ENCODE results near the gene DCAF7. TPM values are rescaled to one million over a fixed set of nuclear protein-coding genes. Genes with fewer than 3 reads are reported as not detected.

The DCAF7 gene
- total RNA-seq, 2 experiments from 2014 or later = 135 to 139 TPM

- Mint-ChIP-seq H3K27ac (no peak overlapping the region), H3K27me3 (no peaks in the 10 kb centered on the region), H3K36me3 (ENCODE audit: low read depth) (peaks cover 57% of the 10 kb centered on the region), H3K4me1 (peaks cover 14% of the 10 kb centered on the region), H3K9me3 (no peaks in the 10 kb centered on the region), H3K4me3 (no peak overlapping the region)
- POLR2A ChIA-PET = no interaction called here
- no peak for DNase-seq
- CTCF ChIA-PET = interaction anchor here (1.9 kb wide), 1 partner anchor 12 kb away, joined by 5 read pairs; the partner anchor contains the start of gene TACO1
Observed at GRCh38 chr17:63589646-63590045, 39.4 kb downstream of the DCAF7 start.

- H3K27me3 Mint-ChIP-seq = no peaks in the 10 kb centered on the region
Observed at GRCh38 chr17:63592797-63593196, 42.5 kb downstream of the DCAF7 start.

GRCh38 chr17:63595132-63595531 lies 44.9 kb downstream of the DCAF7 start:
- no peaks in the 10 kb centered on the region for H3K27me3 Mint-ChIP-seq
- H3K4me3 Mint-ChIP-seq = no peak overlapping the region
- ChIA-PET CTCF (interaction anchor here (0.8 kb wide), 1 partner anchor 10 kb away, joined by 3 read pairs; no protein-coding TSS in a partner anchor), POLR2A (no interaction called here)
- no peaks in the 10 kb centered on the region for H3K9me3 Mint-ChIP-seq
- H3K4me1 Mint-ChIP-seq = peaks cover 24% of the 10 kb centered on the region
- no peak overlapping the region for H3K27ac Mint-ChIP-seq
- DNase-seq = no peak
- H3K36me3 Mint-ChIP-seq (ENCODE audit: low read depth) = peaks cover 24% of the 10 kb centered on the region

More at GRCh38 chr17:63592797-63593196, 42.5 kb downstream of the DCAF7 start:
- no peak overlapping the region for H3K27ac Mint-ChIP-seq
- CTCF ChIA-PET = interaction anchor here (1.2 kb wide), 1 partner anchor 21 kb away, joined by 3 read pairs; no protein-coding TSS in a partner anchor
- POLR2A ChIA-PET = no interaction called here
- no peak for DNase-seq
- no peak overlapping the region for H3K4me3 Mint-ChIP-seq
- H3K36me3 Mint-ChIP-seq (ENCODE audit: low read depth) = peaks cover 42% of the 10 kb centered on the region
- H3K9me3 Mint-ChIP-seq = no peaks in the 10 kb centered on the region
- peaks cover 11% of the 10 kb centered on the region for H3K4me1 Mint-ChIP-seq

GRCh38 chr17:63596856-63597586 lies 46.7 kb downstream of the DCAF7 start:
- no peak for DNase-seq
- H3K27ac Mint-ChIP-seq = peak overlapping the region; percentile 34
- POLR2A ChIA-PET = interaction anchor here (0.6 to 0.7 kb wide), 2 partner anchors 12 to 16 kb away, joined by 3 read pairs; no protein-coding TSS in a partner anchor
- H3K27me3 Mint-ChIP-seq = no peaks in the 10 kb centered on the region
- H3K9me3 Mint-ChIP-seq = no peaks in the 10 kb centered on the region
- H3K4me3 Mint-ChIP-seq = no peak overlapping the region
- H3K4me1 Mint-ChIP-seq = peaks cover 36% of the 10 kb centered on the region
- peaks cover 13% of the 10 kb centered on the region for H3K36me3 Mint-ChIP-seq (ENCODE audit: low read depth)
- CTCF ChIA-PET = interaction anchor here (1.4 to 2.0 kb wide), 2 partner anchors 15 to 25 kb away, joined by 6 to 8 read pairs; partner anchors contain the start of gene MAP3K3

- Mint-ChIP-seq H3K9me3 (no peaks in the 10 kb centered on the region), H3K4me1 (peaks cover 37% of the 10 kb centered on the region), H3K4me3 (no peak overlapping the region), H3K36me3 (ENCODE audit: low read depth) (peaks cover 11% of the 10 kb centered on the region), H3K27me3 (no peaks in the 10 kb centered on the region), H3K27ac (peak overlapping the region; percentile 48)
- DNase-seq = no peak
- ChIA-PET POLR2A (no interaction called here), CTCF (interaction anchor here (0.7 kb wide), 1 partner anchor 22 kb away, joined by 3 read pairs; no protein-coding TSS in a partner anchor)
Observed at GRCh38 chr17:63598281-63598680, 48.0 kb downstream of the DCAF7 start.

- CTCF ChIA-PET = interaction anchor here (0.9 to 1.7 kb wide), 4 partner anchors 10 to 166 kb away, joined by 3 to 9 read pairs (median 5); no protein-coding TSS in a partner anchor
- peaks cover 45% of the 10 kb centered on the region for H3K4me1 Mint-ChIP-seq
- peak within 1 kb of the TSS; percentile 98 for H3K4me3 Mint-ChIP-seq
- POLR2A ChIA-PET = interaction anchor here (0.6 to 1.2 kb wide), 2 partner anchors 51 to 1428 kb away, joined by 4 to 6 read pairs; partner anchors contain the start of gene DCAF7
- DNase-seq = peak; percentile 81
- no peaks in the 10 kb centered on the region for H3K9me3 Mint-ChIP-seq
- H3K27me3 Mint-ChIP-seq = no peaks in the 10 kb centered on the region
- peaks cover 18% of the 10 kb centered on the region for H3K36me3 Mint-ChIP-seq (ENCODE audit: low read depth)
- H3K27ac Mint-ChIP-seq = peak within 1 kb of the TSS; percentile 95
Observed at GRCh38 chr17:63600569-63601438, 50.5 kb downstream of the DCAF7 start, which contains the start of gene TACO1. Gene TACO1, plus strand, starts transcription at chr17:63600895. Its CDS starts 189 bp downstream, at chr17:63601084.

GRCh38 chr17:63601439-63602371 lies 51.4 kb downstream of the DCAF7 start:
- no peaks in the 10 kb centered on the region for H3K27me3 Mint-ChIP-seq
- no peaks in the 10 kb centered on the region for H3K9me3 Mint-ChIP-seq
- CTCF ChIA-PET = interaction anchor here (0.6 to 1.7 kb wide), 5 partner anchors 10 to 167 kb away, joined by 3 to 9 read pairs (median 3); no protein-coding TSS in a partner anchor
- H3K36me3 Mint-ChIP-seq (ENCODE audit: low read depth) = peaks cover 25% of the 10 kb centered on the region
- H3K4me3 Mint-ChIP-seq = peak overlapping the region; percentile 98
- DNase-seq = no peak
- POLR2A ChIA-PET = interaction anchor here (0.5 to 1.2 kb wide), 2 partner anchors 10 to 52 kb away, joined by 3 to 6 read pairs; partner anchors contain the start of gene DCAF7
- peak overlapping the region; percentile 95 for H3K27ac Mint-ChIP-seq
- H3K4me1 Mint-ChIP-seq = peaks cover 46% of the 10 kb centered on the region

- Mint-ChIP-seq H3K4me1 (peaks cover 40% of the 10 kb centered on the region), H3K27ac (peak overlapping the region; percentile 98), H3K36me3 (ENCODE audit: low read depth) (peaks cover 48% of the 10 kb centered on the region), H3K27me3 (no peaks in the 10 kb centered on the region), H3K9me3 (no peaks in the 10 kb centered on the region), H3K4me3 (peak overlapping the region; percentile 67)
- POLR2A ChIA-PET = no interaction called here
- CTCF ChIA-PET = interaction anchor here (0.6 to 7.0 kb wide), 5 partner anchors 11 to 183 kb away, joined by 3 to 48 read pairs (median 10); partner anchors contain the start of gene MAP3K3
- peak; percentile 59 for DNase-seq
Observed at GRCh38 chr17:63609816-63610573, 59.7 kb downstream of the DCAF7 start.

GRCh38 chr17:63610854-63611253 lies 60.6 kb downstream of the DCAF7 start:
- CTCF ChIA-PET = interaction anchor here (0.9 to 7.0 kb wide), 10 partner anchors 9 to 191 kb away, joined by 3 to 48 read pairs (median 7); partner anchors contain the start of gene MAP3K3
- DNase-seq = no peak
- Mint-ChIP-seq H3K27me3 (no peaks in the 10 kb centered on the region), H3K27ac (peak overlapping the region; percentile 98), H3K4me1 (peaks cover 34% of the 10 kb centered on the region), H3K9me3 (no peaks in the 10 kb centered on the region), H3K36me3 (ENCODE audit: low read depth) (peaks cover 40% of the 10 kb centered on the region), H3K4me3 (peak overlapping the region; percentile 67)
- POLR2A ChIA-PET = interaction anchor here (1.2 kb wide), 1 partner anchor 61 kb away, joined by 4 read pairs; the partner anchor contains the start of gene DCAF7

GRCh38 chr17:63611354-63611753 lies 61.1 kb downstream of the DCAF7 start:
- H3K27me3 Mint-ChIP-seq = no peaks in the 10 kb centered on the region
- H3K36me3 Mint-ChIP-seq (ENCODE audit: low read depth) = peaks cover 35% of the 10 kb centered on the region
- DNase-seq = peak; percentile 61
- POLR2A ChIA-PET = interaction anchor here (0.6 to 1.8 kb wide), 4 partner anchors 9 to 61 kb away, joined by 3 to 7 read pairs (median 4); partner anchors contain the start of genes DCAF7 and MAP3K3
- CTCF ChIA-PET = interaction anchor here (0.6 to 7.0 kb wide), 28 partner anchors 9 to 613 kb away, joined by 3 to 48 read pairs (median 4); partner anchors contain the start of genes ACE, CCDC47, CYB561 and DDX42
- H3K27ac Mint-ChIP-seq = peak overlapping the region; percentile 98
- peaks cover 34% of the 10 kb centered on the region for H3K4me1 Mint-ChIP-seq
- H3K9me3 Mint-ChIP-seq = no peaks in the 10 kb centered on the region
- peak overlapping the region; percentile 67 for H3K4me3 Mint-ChIP-seq

- H3K36me3 Mint-ChIP-seq (ENCODE audit: low read depth) = peaks cover 19% of the 10 kb centered on the region
- H3K4me1 Mint-ChIP-seq = peaks cover 29% of the 10 kb centered on the region
- ChIA-PET CTCF (interaction anchor here (0.6 to 3.2 kb wide), 2 partner anchors 178 to 188 kb away, joined by 4 to 23 read pairs; no protein-coding TSS in a partner anchor), POLR2A (no interaction called here)
- DNase-seq = no peak
- no peak overlapping the region for H3K27ac Mint-ChIP-seq
- no peaks in the 10 kb centered on the region for H3K9me3 Mint-ChIP-seq
- H3K4me3 Mint-ChIP-seq = no peak overlapping the region
- H3K27me3 Mint-ChIP-seq = peaks cover 4% of the 10 kb centered on the region
Observed at GRCh38 chr17:63613663-63614062, 63.4 kb downstream of the DCAF7 start.
